ENCODE results near the gene GLIS1.

The GLIS1 gene

DNA sequence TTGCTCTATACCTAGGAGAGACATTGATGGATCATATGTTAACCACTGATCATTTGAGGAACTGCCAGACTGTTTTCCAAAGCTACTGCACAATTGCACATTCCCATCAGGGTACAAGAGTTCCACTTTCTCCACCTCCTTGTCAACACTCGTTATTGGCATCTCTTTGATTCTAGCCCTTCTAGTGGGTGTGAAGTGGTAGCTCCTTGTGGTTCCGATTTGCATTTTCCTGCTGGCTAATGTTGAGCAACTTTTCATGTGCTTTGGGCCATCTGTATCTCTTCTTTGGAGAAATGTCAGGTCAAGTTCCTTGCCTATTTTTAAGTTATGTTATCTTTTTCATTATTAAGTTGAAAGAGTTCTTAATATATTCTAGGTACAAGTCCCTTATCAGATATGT is 189.7 kb downstream of the GLIS1 start:
- DNase-seq (ENCODE audit: low read depth, low spot score): no peak

DNA sequence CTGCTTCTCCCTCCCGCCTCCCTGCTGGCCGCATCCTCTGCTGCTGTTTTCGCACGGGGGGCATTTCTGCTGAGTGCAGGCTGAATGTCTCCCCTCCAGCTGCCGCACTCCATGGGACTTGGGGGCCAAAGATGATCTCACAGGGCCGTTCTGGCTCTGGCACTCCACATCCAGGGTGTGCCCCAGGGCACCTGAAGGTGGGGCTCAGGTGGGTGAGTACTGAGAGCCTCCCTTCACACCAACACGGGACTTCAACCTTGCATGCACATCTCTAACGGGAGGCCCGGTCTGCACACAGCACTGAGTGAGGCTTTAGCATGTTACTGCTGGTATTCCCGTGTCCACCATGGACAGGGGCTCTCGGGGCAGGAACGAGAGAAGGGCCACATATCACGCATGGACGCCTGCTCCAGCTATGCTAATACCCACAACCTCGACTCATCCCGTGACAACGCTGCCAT is 190.9 kb downstream of the GLIS1 start:
- DNase-seq (ENCODE audit: low read depth, low spot score): no peak

DNA sequence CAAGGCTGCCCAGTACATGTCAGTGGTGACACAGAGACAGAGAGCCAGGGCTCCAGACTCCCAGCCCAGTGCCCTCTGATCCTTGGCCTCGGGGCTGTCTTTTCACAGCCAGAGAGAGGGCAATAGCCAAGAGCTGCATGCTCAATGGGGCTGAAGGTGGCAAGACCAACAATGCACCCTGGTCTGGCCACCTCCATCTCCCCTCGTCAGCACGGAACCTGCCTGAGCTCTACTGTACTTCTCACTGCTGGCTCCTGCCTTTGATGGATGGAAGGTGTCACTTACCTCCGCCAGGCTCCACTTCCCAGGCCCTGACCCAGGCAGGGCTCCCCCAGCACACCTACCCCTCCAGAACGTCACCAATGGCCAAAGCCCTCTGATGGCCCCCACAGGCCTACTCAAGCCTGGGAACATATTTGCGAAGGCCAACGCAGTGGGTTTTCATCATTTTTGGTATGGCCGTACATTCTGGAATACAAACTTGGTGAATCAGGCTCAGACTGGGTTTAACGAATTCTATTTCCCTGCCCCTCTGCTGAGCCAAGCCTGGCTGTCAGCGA is 191.7 kb downstream of the GLIS1 start:
- DNase-seq (ENCODE audit: low read depth, low spot score): no peak

DNA sequence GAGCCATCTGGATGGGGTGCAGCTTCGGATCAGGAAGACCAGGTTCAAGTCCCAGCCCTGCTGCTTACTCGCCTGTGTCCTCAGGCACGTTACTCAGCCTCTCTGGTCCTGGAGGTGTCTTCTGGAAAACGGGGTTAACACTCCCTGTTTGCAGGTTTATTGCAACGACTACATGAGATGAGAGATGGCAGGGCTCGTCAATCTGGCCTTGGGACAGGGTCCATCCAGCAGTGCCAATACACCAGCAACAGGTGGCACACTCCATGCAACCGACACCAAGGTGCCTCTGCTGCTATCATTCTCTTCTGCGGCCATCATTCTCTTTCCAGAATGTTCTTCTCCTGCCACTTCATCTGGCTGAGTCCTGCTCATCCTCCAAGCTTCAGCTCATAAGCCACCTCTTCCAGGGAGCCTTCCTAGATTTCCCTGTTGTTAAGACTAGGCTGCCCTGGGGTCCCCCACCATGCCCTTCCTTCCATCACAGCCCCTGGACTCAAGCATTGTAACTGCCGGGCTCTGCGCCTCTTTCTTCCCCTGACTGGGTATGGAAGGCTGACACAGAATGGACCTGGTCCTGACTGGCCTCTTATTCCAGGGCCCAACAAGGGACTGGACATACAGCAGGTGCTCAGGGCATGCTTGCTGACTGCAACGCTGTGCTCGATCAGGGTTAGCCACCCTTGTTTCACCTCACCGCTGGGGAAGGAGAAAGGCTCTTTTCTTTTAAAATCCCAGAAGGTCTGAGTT is 192.4 kb downstream of the GLIS1 start:
- DNase-seq (ENCODE audit: low read depth, low spot score): no peak

DNA sequence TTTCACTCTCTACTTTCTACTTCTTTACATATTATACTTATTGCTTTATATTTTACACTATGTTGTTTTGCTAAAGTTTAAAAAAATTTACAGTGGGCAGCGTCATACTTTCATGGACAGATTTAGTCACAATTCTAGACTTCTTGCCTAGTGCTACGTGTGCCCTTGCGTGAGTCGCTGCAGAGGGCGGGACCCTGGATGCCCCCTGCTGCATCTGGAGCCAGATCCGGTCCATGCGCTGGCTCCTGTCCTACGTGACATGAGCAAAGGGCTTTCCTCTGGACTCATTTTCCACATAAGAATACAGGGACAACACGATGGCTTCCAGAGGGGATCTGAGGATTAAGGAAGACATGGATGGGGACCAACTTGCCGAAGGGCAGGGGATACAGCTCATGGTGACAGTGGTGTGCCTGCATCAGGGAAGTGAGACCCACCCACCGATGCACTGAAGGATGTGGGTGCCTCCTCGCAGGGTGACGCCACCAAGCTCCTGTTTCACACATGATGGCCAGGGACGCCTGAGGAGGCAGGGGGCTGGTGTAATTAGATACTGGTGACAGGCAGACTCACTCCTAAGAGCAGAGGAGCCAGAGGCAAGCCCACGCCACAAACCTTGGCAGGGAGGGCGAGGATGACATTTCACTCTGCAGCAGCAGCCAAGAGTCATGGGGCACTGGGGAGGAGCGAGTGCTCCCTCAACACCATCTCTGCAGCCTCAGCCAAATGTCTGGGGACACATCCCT is 193.1 kb downstream of the GLIS1 start:
- DNase-seq (ENCODE audit: low read depth, low spot score): no peak

GRCh38 chr1:53544728-53545515 is 194.0 kb downstream of the GLIS1 start:
- DNase-seq (ENCODE audit: low read depth, low spot score): no peak

DNA sequence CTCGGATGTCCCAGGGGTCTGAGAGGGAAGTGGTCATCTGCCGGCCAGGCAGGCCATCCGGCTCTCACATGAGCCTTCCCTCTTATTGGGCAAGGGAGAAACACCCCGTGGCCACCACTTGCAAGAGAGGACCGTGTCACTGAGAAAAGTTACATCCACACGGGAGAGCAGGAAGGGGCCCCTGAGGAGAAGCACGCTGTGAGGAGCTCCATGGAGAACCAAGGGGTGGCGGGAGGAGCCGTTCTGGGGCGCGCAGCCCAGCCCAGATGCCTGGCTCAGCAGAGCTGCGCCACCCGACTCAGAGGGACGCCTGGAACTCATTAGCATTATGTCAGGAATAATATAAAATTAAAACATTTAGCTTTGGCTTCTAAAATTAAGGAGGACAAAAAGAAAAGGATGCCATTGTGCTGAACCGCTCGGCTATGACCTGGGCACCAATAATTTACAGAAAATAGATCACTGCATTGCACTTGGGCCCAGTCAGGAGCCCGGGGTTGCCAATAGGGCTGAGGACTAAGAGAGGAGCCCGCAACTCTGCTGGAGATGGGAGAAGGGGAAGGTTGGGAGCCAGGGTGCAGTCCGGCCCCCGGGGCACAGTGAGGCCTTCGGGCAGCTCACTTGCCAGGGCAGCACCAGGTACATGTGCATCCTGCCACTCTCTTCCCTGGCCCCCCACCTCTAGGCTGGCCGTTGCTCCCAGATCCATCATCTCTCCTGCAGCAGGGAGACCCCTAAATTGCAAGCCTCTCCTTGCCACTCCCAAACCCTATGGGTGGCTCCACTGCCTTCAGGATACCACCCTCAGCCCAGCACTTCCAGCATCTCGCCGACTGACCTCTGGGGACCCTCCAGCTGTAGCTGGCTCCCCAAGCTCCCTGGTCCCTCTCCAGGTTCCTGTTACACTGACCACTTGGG is 194.9 kb downstream of the GLIS1 start:
- no peak for DNase-seq (ENCODE audit: low read depth, low spot score)

- no peak for DNase-seq (ENCODE audit: low read depth, low spot score)
These were observed 195.7 kb downstream of the GLIS1 start for GRCh38 chr1:53543130-53543777.

- DNase-seq (ENCODE audit: low read depth, low spot score): no peak
These were observed 196.4 kb downstream of the GLIS1 start for GRCh38 chr1:53542551-53542950.

GRCh38 chr1:53541761-53542550 is 197.0 kb downstream of the GLIS1 start:
- DNase-seq (ENCODE audit: low read depth, low spot score): no peak

GRCh38 chr1:53541263-53541625 is 197.7 kb downstream of the GLIS1 start:
- no peak for DNase-seq (ENCODE audit: low read depth, low spot score)

DNA sequence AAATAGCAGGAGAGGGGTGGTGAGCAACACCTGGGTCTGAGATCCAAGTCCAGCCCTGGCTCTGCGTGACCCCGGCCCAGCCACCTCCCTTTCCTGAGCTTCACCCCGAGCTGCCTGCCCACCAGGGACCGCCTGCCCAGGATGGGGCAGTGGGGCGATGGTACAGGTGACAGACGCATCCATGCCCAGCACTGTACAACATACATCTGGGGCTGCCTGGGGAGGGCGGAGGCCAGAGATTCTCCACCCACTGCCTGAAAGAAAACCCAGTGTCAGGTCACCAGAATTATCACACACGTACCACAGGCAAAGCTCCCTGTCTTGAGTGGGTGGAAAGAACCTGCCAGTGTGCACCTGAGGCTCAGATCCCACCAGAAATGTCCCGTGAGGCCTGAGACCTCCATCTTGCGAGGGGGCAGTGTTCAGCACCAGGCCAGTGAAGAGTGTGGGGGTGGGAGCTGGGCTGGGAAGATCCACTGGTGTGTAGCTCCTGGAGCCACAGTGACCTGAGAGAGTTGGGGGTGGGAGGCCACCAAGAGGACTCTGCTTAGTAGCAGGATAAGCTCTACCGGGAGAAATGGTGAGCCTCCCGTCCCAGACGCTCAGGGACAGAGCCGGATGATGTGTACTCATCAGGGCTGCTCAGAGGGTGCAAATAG is 198.2 kb downstream of the GLIS1 start:
- DNase-seq (ENCODE audit: low read depth, low spot score): no peak

- DNase-seq (ENCODE audit: low read depth, low spot score): no peak
These were observed 199.0 kb downstream of the GLIS1 start for GRCh38 chr1:53539711-53540603.

GRCh38 chr1:53539226-53539625 is 199.7 kb downstream of the GLIS1 start:
- no peak for DNase-seq (ENCODE audit: low read depth, low spot score)

DNA sequence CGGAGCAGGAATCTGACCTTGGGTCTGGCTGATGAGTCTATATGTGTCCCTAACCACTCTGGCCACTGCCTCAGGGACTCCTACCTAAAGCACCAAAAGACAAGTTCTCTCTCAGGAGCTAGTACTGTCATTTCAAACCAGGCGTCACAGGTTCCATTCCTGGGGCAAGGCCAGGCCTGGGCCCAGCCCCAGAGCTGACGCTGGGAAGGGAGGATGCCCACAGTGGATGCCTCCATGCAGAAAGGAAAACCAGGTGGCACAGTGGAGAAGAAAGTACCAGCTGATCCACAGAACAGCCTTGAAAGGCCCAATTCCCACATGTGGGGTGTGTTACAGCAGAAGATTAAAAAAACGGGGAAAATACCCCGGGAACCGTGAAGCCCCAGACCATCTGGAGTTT is 202.4 kb downstream of the GLIS1 start:
- DNase-seq (ENCODE audit: low read depth, low spot score): no peak

- DNase-seq (ENCODE audit: low read depth, low spot score): no peak
These were observed 203.1 kb downstream of the GLIS1 start for GRCh38 chr1:53535846-53536245.

GRCh38 chr1:53535226-53535625 is 203.7 kb downstream of the GLIS1 start:
- no peak for DNase-seq (ENCODE audit: low read depth, low spot score)

DNA sequence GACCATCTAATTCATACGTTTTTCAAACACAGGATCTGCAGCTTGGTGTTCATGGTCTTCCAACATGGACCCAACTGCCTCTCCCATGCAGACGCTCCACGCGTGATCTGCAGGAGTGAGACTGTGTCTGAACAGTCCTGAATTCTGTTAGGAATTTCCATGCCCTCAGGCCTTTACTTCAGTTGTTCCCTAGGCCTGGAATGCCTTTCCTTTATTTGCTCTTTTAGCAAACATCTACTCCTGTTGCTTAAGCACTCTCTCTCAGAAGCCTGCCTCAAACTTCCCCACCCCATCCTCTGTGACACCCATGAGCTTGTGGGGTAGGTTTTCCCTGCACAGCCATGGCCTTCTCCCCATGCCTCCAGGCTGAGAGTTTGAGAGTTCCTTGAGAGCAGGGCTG is 206.1 kb downstream of the GLIS1 start:
- DNase-seq (ENCODE audit: low read depth, low spot score): no peak

Data from activated CD4-positive, CD25-positive, alpha-beta regulatory T cell treated with anti-CD3 and anti-CD28 coated beads, Interleukin-2, amount 50 U/mL, for 16 hours (primary cell).